Esophagus muscularis mucosa (tissue), 4 donors: ENCODE results near the gene LRRC4.

Source experiments
- CTCF ChIP-seq, 3 experiments: fragments of 200-600 bp in 2 of 3; fragments of 450-650 bp in 1 of 3; sonication (generic) in 2 of 3; IDR thresholded peaks; one replicate each; pipeline ENCODE4 v1.5.1; 2017 to 2019; ENCODE audit warnings: antibody characterized with exemption in 3 of 3, mild to moderate bottlenecking in 2 of 3, moderate library complexity in 1 of 3
- EP300 ChIP-seq: sonication (generic); formaldehyde crosslinking; IDR thresholded peaks from one replicate; pipeline ENCODE4 v1.6.1; 2017; ENCODE audit warnings: antibody characterized with exemption
- POLR2A ChIP-seq: fragments of 450-650 bp; IDR thresholded peaks from one replicate; pipeline ENCODE4 v1.6.1; 2017; ENCODE audit warnings: antibody characterized with exemption, moderate library complexity, mild to moderate bottlenecking, low read depth
- POLR2AphosphoS5 ChIP-seq, 2 donors: sonication (generic); formaldehyde crosslinking; IDR thresholded peaks; one replicate each; pipeline ENCODE4 v1.6.1; 2017; ENCODE audit warnings: antibody characterized with exemption in 2 of 2

- TF ChIP-seq CTCF (IDR thresholded peaks at IDR 0.05) (no peak), POLR2A (no peak), EP300 (no peak), POLR2AphosphoS5 (IDR thresholded peaks at IDR 0.05) (no peak)
Observed at GRCh38 chr7:128053023-128053422, 21.8 kb upstream of the LRRC4 start.
